AG09319 (cell line): ENCODE results near the gene IL3.

ENCODE experiments used
- DNase-seq: peaks from one replicate; pipeline ENCODE4 v3.0.0-alpha.2; 2010; ENCODE audit warnings: low read depth; ENCODE audit errors: extremely low read depth
- TF ChIP-seq, protein P1 (sequence below): IDR thresholded peaks from 2 replicates; pipeline ENCODE4 v1.5.1; 2011; ENCODE audit warnings: low read depth, mild to moderate bottlenecking, inconsistent platforms, low read length, moderate library complexity

Gene IL3

DNA sequence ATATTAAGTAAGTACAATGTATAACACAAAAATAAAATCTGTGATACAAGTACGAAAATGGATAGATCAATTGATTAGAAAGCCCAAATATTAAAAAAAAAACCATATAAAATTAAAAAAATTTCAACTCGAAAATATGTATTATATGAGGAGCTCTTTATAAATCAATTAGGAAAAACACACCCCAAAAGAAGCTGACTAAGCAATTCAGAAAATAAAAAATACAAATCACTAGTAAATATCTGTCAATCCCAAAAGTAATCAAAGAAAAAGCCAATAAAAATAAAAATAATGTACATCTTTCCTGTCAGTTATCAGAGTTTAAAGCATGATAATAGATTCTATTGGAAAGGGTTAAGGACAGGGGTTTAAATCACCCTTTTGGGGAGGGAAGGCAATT is 38.8 kb upstream of the IL3 start:
- TF ChIP-seq, protein P1, sequence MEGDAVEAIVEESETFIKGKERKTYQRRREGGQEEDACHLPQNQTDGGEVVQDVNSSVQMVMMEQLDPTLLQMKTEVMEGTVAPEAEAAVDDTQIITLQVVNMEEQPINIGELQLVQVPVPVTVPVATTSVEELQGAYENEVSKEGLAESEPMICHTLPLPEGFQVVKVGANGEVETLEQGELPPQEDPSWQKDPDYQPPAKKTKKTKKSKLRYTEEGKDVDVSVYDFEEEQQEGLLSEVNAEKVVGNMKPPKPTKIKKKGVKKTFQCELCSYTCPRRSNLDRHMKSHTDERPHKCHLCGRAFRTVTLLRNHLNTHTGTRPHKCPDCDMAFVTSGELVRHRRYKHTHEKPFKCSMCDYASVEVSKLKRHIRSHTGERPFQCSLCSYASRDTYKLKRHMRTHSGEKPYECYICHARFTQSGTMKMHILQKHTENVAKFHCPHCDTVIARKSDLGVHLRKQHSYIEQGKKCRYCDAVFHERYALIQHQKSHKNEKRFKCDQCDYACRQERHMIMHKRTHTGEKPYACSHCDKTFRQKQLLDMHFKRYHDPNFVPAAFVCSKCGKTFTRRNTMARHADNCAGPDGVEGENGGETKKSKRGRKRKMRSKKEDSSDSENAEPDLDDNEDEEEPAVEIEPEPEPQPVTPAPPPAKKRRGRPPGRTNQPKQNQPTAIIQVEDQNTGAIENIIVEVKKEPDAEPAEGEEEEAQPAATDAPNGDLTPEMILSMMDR, result no peak
- DNase-seq, result no peak

DNA sequence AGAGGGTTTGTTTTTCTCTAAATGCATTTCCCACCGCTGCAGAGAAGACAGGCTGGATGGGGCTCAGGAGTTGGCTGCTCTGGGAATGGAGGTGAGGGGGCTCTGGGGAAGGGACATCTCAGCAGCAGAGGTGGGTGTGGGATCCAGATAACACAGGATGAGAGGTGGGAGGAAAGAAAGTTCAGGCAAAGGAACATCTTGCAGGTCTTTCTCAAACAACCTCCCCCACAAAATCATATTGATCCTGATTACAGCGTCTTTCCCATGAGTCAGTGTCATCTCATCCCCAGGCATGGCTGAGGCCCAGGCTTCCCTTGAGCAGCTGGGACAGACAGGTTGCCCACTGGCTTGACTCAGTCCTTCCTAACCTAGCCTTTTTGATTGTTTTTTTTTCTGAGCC is 37.7 kb upstream of the IL3 start:
- TF ChIP-seq, protein P1, result no peak
- no peak for DNase-seq

DNA sequence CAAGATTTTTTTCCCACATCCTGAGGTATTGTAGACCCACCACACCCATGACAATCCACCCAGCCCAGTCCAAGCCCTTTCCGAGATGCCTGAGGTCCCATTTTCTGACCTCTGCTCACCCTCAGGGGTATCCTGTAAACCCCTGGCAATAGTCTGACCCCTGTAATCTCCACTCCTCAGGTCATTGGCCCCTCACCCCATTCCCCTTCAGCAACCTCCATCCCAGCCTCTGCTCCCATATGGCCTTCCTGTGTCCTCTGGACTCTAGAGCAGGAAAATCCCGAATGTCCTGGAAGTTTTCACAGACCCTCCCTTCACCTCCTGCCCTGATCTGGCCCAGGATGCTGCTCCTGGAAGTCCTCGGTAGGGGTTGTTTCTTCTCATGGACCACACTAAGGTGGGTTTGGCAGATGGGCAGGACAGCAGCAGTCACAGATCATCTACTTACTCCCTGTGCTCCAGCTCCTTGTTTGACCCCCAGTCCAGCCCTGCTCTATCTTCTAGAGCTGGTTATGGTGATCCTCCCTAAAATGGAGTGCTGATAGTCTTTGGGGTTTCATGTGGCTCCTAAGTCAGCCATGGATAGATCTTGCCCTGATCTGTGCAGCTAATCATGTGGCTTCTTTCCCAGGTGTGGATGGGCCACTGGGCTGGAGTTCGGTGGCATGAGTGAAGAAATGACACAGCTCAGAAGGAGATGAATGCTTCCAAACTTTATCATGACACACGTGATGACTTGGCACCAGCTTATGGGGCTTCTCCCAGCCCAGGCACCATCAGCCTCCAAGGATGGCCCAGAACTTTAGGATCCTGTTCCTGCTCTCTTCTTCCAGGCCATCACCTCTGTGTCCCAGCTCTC is 37.0 kb upstream of the IL3 start:
- TF ChIP-seq, protein P1, result no peak
- DNase-seq, result no peak

DNA sequence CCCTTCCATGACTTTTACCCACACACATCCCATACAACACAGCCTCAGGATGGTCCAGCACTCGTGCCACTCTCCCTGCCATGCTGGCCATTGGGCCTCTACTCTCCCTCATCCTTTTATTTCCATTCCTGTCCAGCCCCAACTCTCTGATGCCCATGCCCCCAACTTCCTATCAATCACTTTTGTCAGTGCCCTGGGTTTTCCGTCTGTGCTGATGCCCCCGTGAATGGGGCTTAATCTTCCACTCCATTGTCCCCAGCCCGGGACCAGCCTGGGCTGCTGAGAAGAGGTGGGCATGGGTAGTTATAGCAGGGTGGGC is 36.4 kb upstream of the IL3 start:
- TF ChIP-seq, protein P1, result no peak
- no peak for DNase-seq

DNA sequence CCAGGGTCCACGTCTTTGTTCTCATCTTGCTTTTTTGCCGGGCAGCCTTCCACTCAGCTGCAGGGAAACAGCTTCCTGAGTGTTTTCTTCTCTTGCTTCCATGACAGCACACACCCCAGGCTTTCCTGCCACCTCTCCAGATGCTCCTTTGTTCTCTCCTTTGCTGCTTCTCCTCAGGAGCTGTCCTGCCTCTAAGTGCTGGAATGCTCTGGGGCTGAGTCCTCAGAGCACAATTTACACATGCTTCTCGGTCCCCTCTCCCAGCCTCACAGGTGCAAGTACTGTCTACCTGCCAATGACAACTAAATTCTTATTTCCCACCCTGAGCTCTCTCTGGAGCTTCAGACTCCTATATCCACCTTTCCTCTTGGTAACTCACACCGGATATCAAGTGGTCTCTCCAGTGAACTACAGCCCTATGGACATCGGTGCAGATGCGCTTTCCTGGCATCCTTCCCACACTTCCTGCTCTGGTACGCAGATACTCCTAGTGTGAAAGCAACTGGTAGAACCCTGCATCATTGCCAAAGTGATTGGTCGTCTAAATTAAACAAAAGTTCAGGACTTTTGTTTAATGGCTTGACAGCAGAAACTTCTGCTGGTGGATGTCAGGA is 35.6 kb upstream of the IL3 start:
- TF ChIP-seq, protein P1, result no peak
- DNase-seq, result no peak

DNA sequence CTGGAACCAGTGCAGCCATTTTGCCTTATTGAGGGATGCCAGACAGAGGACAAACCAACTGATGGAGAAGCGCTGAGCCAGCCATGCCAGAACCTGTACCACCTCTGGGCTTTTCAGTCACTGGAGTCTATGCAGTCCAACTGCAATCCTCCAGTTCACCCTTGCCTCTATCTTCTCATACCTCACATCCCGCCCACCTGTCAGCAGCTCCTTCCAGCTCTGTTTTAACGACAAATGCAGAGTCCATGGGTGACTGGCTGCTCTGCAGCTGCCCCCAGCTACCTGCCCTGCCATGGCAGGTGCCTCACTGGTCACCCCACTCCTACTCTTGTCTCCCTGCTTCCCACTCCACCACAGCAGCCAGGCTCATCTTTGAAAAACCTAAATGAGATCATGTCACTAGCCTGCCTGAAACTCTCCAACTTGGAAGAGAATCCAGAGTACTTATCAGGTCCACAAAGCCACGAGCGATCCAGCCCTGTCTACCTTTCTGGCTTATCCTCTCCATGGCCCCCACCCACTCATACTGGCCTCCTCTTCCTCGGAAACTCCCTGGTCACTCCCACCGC is 35.0 kb upstream of the IL3 start:
- TF ChIP-seq, protein P1, result no peak
- no peak for DNase-seq

DNA sequence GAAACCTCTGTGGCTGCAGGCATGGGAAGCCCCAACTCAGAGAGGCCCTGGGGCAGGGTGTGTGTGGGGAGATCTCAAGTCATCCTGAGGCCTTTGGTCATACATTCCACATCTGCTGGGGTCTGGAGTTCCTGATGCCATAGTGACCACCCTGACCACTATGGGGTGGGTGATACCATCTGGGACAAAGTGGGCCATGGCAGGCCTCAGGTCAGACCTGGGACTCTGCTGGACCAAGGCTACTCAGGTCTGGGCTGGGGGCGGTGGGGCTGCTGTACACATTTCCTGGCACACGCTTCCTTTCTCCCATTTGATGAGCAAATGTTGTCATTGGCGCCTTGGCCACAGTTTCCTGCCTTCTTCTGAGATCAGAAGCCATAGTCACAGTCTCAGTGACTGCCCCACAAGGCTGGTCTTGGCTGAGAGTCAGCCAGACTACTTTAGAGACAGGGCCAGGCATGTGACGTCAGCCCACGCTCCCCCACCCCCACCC is 33.9 kb upstream of the IL3 start:
- no peak for DNase-seq
- TF ChIP-seq, protein P1, result no peak
